ENCODE data around the gene NKX6-1.

Gene NKX6-1

GRCh38 chr4:84515075-84515474 lies 16.0 kb upstream of the NKX6-1 start:
- no peaks in the 10 kb centered on the region for H3K9me3 ChIP-seq (replicated peaks in 1 of 11)
- H3K27ac ChIP-seq: no peak overlapping the region
- H3K27me3 ChIP-seq: no peaks in the 10 kb centered on the region
- H3K9ac ChIP-seq: no peak overlapping the region
- no peaks in the 10 kb centered on the region for H3K36me3 ChIP-seq
- no peak overlapping the region for H3K4me2 ChIP-seq
- H3K4me3 ChIP-seq: no peak overlapping the region
- no peaks in the 10 kb centered on the region for H3K4me1 ChIP-seq
- no peaks in the 10 kb centered on the region for H4K20me1 ChIP-seq
- no peak for TF ChIP-seq Cebpa-rat (IDR thresholded peaks at IDR 0.05)

GRCh38 chr4:84512277-84512676 lies 13.2 kb upstream of the NKX6-1 start:
- Histone ChIP-seq H3K9me3 (replicated peaks in 1 of 11) (no peaks in the 10 kb centered on the region), H3K4me2 (no peak overlapping the region), H3K36me3 (no peaks in the 10 kb centered on the region), H3K4me1 (peaks cover 8 to 14% (median 9%) of the 10 kb centered on the region in 10 experiments; a peak in 19 of 20 replicates), H4K20me1 (no peaks in the 10 kb centered on the region), H3K4me3 (no peak overlapping the region), H3K9ac (no peak overlapping the region), H3K27me3 (no peaks in the 10 kb centered on the region), H3K27ac (no peak overlapping the region)
- TF ChIP-seq Cebpa-rat (IDR thresholded peaks at IDR 0.05): no peak

GRCh38 chr4:84511703-84512102 lies 12.6 kb upstream of the NKX6-1 start:
- TF ChIP-seq Cebpa-rat (IDR thresholded peaks at IDR 0.05): no peak
- no peak overlapping the region for H3K9ac ChIP-seq
- H3K9me3 ChIP-seq (replicated peaks in 1 of 11): no peaks in the 10 kb centered on the region
- H3K36me3 ChIP-seq: no peaks in the 10 kb centered on the region
- no peaks in the 10 kb centered on the region for H4K20me1 ChIP-seq
- H3K4me2 ChIP-seq: no peak overlapping the region
- no peaks in the 10 kb centered on the region for H3K27me3 ChIP-seq
- H3K27ac ChIP-seq: no peak overlapping the region
- no peak overlapping the region for H3K4me3 ChIP-seq
- H3K4me1 ChIP-seq: peaks cover 8 to 14% (median 9%) of the 10 kb centered on the region in 10 experiments; a peak in 19 of 20 replicates

GRCh38 chr4:84507941-84508340 lies 8.8 kb upstream of the NKX6-1 start:
- H3K9me3 ChIP-seq (replicated peaks in 1 of 11): peaks cover 0 to 3% (median 0%) of the 10 kb centered on the region in 11 experiments; a peak in 1 of 22 replicates
- no peak for TF ChIP-seq Cebpa-rat (IDR thresholded peaks at IDR 0.05)
- H3K27me3 ChIP-seq: peaks cover 9 to 12% (median 9%) of the 10 kb centered on the region in 11 experiments
- H3K27ac ChIP-seq: no peak overlapping the region
- H3K4me3 ChIP-seq: no peak overlapping the region
- H3K36me3 ChIP-seq: no peaks in the 10 kb centered on the region
- H3K4me1 ChIP-seq: peaks cover 8 to 14% (median 9%) of the 10 kb centered on the region in 10 experiments; a peak in 19 of 20 replicates
- H4K20me1 ChIP-seq: no peaks in the 10 kb centered on the region
- no peak overlapping the region for H3K4me2 ChIP-seq
- H3K9ac ChIP-seq: no peak overlapping the region

- Histone ChIP-seq H3K27me3 (peaks cover 40 to 43% (median 40%) of the 10 kb centered on the region in 11 experiments), H3K4me3 (no peak overlapping the region), H3K9me3 (replicated peaks in 1 of 11) (peaks cover 21 to 31% (median 25%) of the 10 kb centered on the region in 11 experiments), H3K9ac (no peak overlapping the region), H3K36me3 (no peaks in the 10 kb centered on the region), H4K20me1 (no peaks in the 10 kb centered on the region; a peak in 1 of 22 replicates), H3K4me2 (no peak overlapping the region), H3K27ac (no peak overlapping the region), H3K4me1 (peaks cover 8 to 14% (median 9%) of the 10 kb centered on the region in 10 experiments; a peak in 19 of 20 replicates)
- no peak for TF ChIP-seq Cebpa-rat (IDR thresholded peaks at IDR 0.05)
Observed at GRCh38 chr4:84504821-84505220, 5.7 kb upstream of the NKX6-1 start.

- Histone ChIP-seq H3K27ac (no peak overlapping the region), H4K20me1 (no peaks in the 10 kb centered on the region; a peak in 1 of 22 replicates), H3K9ac (no peak overlapping the region), H3K9me3 (replicated peaks in 1 of 11) (peaks cover 32 to 41% (median 36%) of the 10 kb centered on the region in 11 experiments), H3K36me3 (no peaks in the 10 kb centered on the region), H3K27me3 (peaks cover 50 to 54% (median 51%) of the 10 kb centered on the region in 11 experiments), H3K4me3 (no peak overlapping the region), H3K4me1 (peaks cover under 1 to 6% (median 1%) of the 10 kb centered on the region in 10 experiments; a peak in 16 of 20 replicates), H3K4me2 (no peak overlapping the region)
- no peak for TF ChIP-seq Cebpa-rat (IDR thresholded peaks at IDR 0.05)
Observed at GRCh38 chr4:84503495-84504437, 4.7 kb upstream of the NKX6-1 start.

- TF ChIP-seq Cebpa-rat (IDR thresholded peaks at IDR 0.05): no peak
- H4K20me1 ChIP-seq: no peaks in the 10 kb centered on the region; a peak in 1 of 22 replicates
- H3K27me3 ChIP-seq: peaks cover 58 to 62% (median 59%) of the 10 kb centered on the region in 11 experiments
- peaks cover 40 to 49% (median 44%) of the 10 kb centered on the region in 11 experiments for H3K9me3 ChIP-seq (replicated peaks in 1 of 11)
- H3K4me1 ChIP-seq: no peaks in the 10 kb centered on the region
- no peak overlapping the region for H3K4me3 ChIP-seq
- H3K27ac ChIP-seq: no peak overlapping the region
- H3K9ac ChIP-seq: no peak overlapping the region
- no peak overlapping the region for H3K4me2 ChIP-seq
- no peaks in the 10 kb centered on the region for H3K36me3 ChIP-seq
Observed at GRCh38 chr4:84502955-84503373, 3.9 kb upstream of the NKX6-1 start.

GRCh38 chr4:84502333-84502954 lies 3.4 kb upstream of the NKX6-1 start:
- H3K4me2 ChIP-seq: no peak overlapping the region
- H4K20me1 ChIP-seq: no peaks in the 10 kb centered on the region; a peak in 1 of 22 replicates
- no peak overlapping the region for H3K4me3 ChIP-seq
- peaks cover 45 to 54% (median 49%) of the 10 kb centered on the region in 11 experiments for H3K9me3 ChIP-seq (replicated peaks in 1 of 11)
- TF ChIP-seq Cebpa-rat (IDR thresholded peaks at IDR 0.05): no peak
- no peak overlapping the region for H3K27ac ChIP-seq
- no peaks in the 10 kb centered on the region for H3K4me1 ChIP-seq
- no peak overlapping the region for H3K9ac ChIP-seq
- H3K36me3 ChIP-seq: no peaks in the 10 kb centered on the region
- H3K27me3 ChIP-seq: peaks cover 64 to 67% (median 64%) of the 10 kb centered on the region in 11 experiments

- Histone ChIP-seq H3K9ac (no peak overlapping the region), H3K27ac (no peak overlapping the region), H3K4me3 (no peak overlapping the region), H3K9me3 (replicated peaks in 1 of 11) (peaks cover 52 to 61% (median 56%) of the 10 kb centered on the region in 11 experiments), H4K20me1 (no peaks in the 10 kb centered on the region; a peak in 1 of 22 replicates), H3K27me3 (peaks cover 70 to 73% (median 70%) of the 10 kb centered on the region in 11 experiments), H3K4me2 (no peak overlapping the region), H3K4me1 (no peaks in the 10 kb centered on the region), H3K36me3 (no peaks in the 10 kb centered on the region)
- no peak for TF ChIP-seq Cebpa-rat (IDR thresholded peaks at IDR 0.05)
Observed at GRCh38 chr4:84501721-84502267, 2.7 kb upstream of the NKX6-1 start.

Measured in BLaER1 treated with 17β-estradiol and CSF1 and Interleukin-3, amounts not matched to agents 10 nM and 100 nM (cell line).